ENCODE results near the gene MRPL40.

The MRPL40 gene

GRCh38 chr22:19432133-19432851, at the start of gene MRPL40:
TSS of gene MRPL40 (plus strand) at chr22:19432545. CDS start at chr22:19432555, 10 bp downstream.
- in situ Hi-C loops (cut with HindIII; ENCODE audit: low sequenced_read_pairs), result no loop called here
- no peak for TF ChIP-seq CTCF (IDR thresholded peaks at IDR 0.05; ENCODE audit: low read depth, low read length, missing control alignments)
- DNase-seq (ENCODE audit: low read depth), result peak; percentile 54
- H3K4me3 ChIP-seq (ENCODE audit: low read depth, low read length), result peak within 1 kb of the TSS; percentile 74

GRCh38 chr22:19383292-19383691, 49.1 kb upstream of the MRPL40 start:
- DNase-seq (ENCODE audit: low read depth), result no peak
- TF ChIP-seq CTCF (IDR thresholded peaks at IDR 0.05; ENCODE audit: low read depth, low read length, missing control alignments), result no peak
- in situ Hi-C loops (cut with HindIII; ENCODE audit: low sequenced_read_pairs), result no loop called here
- H3K4me3 ChIP-seq (ENCODE audit: low read depth, low read length), result no peak overlapping the region

- H3K4me3 ChIP-seq (ENCODE audit: low read depth, low read length), result no peak overlapping the region
- in situ Hi-C loops (cut with HindIII; ENCODE audit: low sequenced_read_pairs), result no loop called here
- DNase-seq (ENCODE audit: low read depth), result no peak
- no peak for TF ChIP-seq CTCF (IDR thresholded peaks at IDR 0.05; ENCODE audit: low read depth, low read length, missing control alignments)
Observed at GRCh38 chr22:19385221-19385906, 47.0 kb upstream of the MRPL40 start.

GRCh38 chr22:19386248-19386647, 46.1 kb upstream of the MRPL40 start:
- H3K4me3 ChIP-seq (ENCODE audit: low read depth, low read length), result no peak overlapping the region
- in situ Hi-C loops (cut with HindIII; ENCODE audit: low sequenced_read_pairs), result no loop called here
- no peak for DNase-seq (ENCODE audit: low read depth)
- no peak for TF ChIP-seq CTCF (IDR thresholded peaks at IDR 0.05; ENCODE audit: low read depth, low read length, missing control alignments)

GRCh38 chr22:19387038-19387437, 45.3 kb upstream of the MRPL40 start:
- no peak overlapping the region for H3K4me3 ChIP-seq (ENCODE audit: low read depth, low read length)
- TF ChIP-seq CTCF (IDR thresholded peaks at IDR 0.05; ENCODE audit: low read depth, low read length, missing control alignments), result no peak
- DNase-seq (ENCODE audit: low read depth), result no peak
- in situ Hi-C loops (cut with HindIII; ENCODE audit: low sequenced_read_pairs), result no loop called here

GRCh38 chr22:19387575-19387974, 44.8 kb upstream of the MRPL40 start:
- H3K4me3 ChIP-seq (ENCODE audit: low read depth, low read length), result no peak overlapping the region
- DNase-seq (ENCODE audit: low read depth), result no peak
- in situ Hi-C loops (cut with HindIII; ENCODE audit: low sequenced_read_pairs), result no loop called here
- TF ChIP-seq CTCF (IDR thresholded peaks at IDR 0.05; ENCODE audit: low read depth, low read length, missing control alignments), result no peak

All from astrocyte of the cerebellum (primary cell).